Anterior cingulate cortex (tissue), 58 donors: ENCODE results near the gene SPI1.

Experiments used
- DNase-seq, 58 donors: peaks; one replicate each; lab custom pipeline; 2025; lab: John Stamatoyannopoulos, UW

Gene SPI1

DNA sequence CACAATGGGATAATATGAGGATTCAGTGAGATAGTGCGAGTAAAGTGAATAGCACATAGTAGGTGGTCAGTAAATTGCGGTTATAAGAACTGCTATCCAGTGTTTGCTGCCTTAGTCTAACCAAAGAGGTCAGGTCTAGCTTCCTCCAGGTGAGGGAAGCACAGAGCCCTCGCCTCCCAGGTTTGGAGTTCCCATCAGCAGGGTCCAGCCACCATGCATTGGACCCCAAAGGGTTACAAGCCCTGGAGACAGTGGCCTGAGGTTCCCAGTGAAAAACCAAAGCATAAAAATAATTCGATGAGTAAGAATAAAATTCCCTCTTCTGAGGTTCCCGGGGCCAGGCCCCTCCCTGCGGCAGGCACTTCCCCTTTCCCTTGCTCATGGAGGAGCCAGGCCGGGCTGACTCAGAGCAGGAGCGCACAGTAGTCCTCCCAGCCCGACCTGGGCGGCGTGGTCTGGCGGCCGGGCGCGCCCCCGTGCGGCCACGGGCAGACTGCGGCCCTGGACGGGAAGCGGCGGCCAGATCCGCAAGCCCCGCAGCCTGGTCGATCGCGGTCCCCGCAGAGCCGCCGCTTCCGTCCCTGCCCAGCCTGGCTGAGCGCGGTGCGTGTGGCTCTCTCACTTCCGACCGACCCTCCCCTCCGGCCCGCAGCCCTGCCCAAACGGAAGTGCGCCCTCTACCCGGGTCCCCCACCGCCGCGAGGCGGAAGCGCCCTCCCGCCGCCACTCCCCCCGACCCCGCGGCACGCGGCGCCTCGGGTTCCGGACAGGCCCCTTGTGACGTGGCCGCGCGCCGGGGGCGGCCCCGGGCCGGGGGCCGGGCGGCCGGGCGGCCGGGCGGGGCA is 29.6 kb upstream of the SPI1 start, which contains the start of gene SLC39A13:
TSS of gene SLC39A13 (plus strand) at position 845 of the 845 bp plus-strand sequence. CDS start 1,505 bp downstream, outside the sequence.
- DNase-seq = peak; percentile 54 to 97 (median 92)

DNA sequence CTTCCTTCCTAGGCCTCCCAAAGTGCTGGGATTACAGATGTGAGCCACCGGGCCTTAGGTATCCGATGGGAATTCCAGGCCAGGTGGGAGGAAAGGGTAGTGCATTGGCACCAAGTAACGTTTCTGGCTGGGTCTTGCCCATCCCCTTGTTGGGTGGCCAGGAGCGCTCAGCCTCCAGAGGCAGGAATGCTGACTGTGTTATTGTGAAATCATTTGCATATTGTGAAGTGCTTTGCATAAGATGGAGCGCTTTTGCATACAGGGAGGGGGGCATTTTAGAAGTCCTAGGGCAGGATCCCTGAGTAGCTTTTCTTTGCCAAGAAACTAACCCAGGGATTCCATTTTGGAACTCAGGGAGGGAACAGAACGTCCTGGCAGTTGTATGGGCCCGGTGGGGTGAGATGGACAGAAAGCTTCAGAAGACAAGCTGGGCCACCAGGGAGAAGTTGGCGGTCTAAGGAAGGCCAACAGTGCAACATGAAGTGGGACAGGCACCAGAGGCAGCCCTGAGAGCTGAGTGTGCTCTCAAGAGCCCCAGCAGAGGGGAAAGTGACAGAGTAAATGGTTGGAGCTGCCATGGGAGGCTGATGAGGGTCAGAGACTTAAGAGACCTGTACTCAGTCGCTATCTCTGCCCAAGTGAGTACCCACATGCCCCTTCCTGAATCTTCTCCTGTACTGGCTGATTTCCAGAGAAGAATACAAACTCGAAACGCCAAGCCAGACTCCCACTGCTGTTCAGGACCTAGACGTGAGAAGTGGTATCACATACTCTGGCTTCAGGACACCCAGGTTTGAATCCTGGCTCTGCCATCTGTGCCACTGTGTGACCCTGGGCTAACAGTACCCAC is 28.8 kb upstream of the SPI1 start:
- peak in 6 of 58 donors; percentile 29 to 56 (median 34) for DNase-seq

DNA sequence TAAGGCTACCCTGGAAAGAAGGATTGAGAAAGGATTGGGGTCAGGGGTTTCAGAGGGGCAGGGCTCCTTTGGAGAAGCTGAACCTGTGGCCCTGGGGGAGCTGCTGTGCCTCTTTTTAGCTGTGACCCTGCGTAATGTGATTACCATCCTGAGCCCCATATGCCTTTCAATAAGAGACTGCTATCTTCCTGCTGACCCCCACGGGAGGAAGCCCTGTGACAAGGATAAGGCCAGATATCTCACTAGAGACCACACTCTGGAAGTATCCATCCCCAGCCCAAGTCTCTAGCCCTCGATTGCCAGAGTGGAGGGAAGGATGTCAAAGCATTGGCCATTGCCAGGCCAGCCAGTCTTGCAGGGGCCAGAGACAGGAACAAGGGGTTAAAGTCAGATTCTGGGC is 25.2 kb upstream of the SPI1 start:
- no peak for DNase-seq

DNA sequence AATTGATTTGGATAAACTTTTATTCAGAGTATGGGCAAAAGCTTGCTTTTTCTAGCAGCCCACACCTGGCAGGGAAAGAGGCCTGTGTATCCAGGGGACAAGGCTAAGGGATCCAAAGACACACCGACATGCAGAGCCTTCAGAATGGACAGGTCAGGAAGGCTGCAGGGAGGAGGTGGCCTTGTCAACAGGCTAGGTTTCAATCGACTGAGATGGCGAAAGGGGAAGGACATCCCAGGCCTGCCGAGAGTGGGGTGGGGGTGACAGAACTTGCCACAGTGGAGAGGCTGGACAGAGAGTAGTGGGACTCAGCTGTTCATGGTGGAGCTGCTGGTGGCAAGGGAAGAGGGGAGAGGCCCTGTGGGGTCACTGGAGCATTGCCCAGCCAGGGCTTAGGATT is 24.8 kb upstream of the SPI1 start:
- no peak for DNase-seq

DNA sequence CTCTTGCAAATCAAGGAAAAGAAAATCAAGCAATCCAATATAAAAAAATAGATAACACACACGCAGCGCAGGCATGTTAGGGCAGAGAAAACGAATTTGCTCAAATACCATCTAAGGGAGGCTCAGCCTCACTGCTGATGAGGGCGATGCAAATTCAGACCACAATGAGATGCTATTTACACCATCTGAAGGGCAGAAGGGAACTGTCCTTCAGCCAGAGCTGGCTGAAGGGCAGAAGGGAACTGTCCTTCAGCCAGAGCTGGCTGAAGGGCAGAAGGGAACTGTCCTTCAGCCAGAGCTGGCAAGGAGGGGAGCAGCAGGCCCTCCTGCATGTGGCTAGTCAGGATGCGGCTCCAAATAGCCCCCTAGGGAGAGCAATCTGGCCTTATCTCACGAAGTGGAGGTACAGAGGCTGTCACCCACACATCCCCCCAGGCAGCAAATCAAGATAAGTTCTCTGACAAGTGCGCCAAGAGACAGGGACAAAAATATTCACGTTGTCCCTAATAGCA is 22.5 kb upstream of the SPI1 start:
- no peak for DNase-seq

DNA sequence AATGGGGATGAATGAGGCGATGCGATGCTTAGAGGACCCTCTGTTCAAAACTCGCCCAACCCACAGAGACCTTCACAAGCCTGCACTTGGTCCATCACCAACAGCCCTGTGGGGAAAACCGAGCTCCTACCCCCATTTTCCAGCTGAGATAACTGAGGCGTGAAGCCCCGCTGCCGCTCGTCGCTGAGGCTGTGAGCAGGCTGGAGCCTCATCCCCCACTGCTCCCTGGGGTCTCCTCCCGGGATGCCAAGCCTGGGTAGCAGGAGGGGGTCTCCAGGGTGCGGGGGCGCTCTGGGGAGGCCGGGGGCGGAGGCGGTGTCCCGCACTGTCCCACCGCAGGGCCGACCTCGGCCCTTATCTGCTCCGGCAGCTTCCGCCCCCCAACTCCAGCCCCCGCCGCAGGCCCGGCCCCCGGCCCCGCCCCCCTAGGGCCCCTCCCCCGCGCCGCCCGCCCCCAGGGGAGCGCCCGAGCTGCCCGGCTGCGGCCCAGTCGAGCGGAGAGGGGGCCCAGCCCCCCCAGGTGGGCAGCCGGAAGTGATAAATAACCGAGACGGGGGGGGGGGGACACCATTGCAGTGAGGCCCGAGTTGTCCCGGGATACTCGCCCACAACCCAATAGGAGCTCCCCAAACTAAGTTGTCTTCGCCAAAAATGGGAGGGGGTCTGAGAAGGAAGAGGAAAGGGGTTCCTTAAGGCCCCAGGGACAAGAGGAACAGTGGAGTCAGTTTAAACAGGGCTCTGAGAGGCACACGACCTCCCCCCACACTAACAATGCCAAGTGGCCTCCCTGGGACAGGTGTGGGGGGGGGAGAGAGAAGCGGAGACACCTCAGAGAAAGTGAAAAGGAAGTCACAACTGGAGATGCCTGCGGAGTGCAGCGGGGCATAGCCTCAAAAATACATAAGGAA is 21.8 kb upstream of the SPI1 start:
- peak in 1 of 58 donors; percentile 35 for DNase-seq

DNA sequence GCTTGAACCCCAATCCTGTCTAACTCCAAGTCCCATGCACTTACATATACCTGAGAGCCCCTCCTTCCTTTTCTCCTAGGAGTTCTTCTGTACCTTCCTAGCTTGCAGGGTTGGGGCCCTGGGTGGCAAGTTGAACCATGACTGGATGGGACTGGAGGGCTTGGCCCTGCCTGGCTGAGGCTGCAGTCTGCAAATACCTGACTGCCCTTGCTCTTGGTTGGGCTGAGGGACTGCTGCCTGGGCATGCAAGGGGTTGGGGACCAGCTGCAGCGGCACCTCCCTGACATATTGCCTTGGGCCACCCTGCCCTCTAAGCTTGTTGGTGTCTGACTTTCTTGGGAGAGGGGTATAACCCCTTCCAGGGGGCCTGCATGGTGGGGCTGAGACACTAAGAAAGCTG is 20.2 kb upstream of the SPI1 start:
- DNase-seq = no peak

DNA sequence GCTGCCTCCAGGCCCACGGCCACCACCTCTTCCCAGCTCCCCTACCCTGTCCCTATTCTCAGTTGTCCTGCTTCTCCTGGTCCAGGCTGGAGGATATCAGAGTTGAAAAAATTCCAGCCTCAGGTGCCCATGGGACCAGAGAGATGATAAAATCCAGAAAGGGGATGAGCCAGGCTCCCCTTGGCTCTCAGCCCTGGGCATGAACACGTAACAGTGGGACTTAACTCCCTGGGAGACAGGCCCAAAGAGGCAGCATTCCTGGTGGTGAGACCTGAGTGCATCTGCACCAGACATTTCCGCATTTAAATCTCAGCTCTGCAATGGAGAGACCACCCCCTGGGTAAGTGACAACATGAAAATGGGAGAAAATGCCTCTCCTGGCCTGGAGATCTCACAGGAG is 19.7 kb upstream of the SPI1 start:
- no peak for DNase-seq

DNA sequence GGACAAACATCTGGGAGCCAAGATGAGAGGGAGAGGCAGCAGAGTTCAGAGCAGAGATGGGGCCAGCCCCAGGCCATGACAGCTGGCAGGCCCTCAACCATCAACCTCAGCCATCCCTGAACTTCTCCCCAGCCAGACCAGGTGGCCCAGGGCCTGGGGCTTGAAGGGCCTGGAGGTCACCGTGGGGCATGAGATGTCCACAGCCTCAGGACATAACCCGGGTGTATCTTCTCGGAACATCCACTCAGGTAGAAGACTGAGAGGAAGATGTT is 17.6 kb upstream of the SPI1 start:
- no peak for DNase-seq

DNA sequence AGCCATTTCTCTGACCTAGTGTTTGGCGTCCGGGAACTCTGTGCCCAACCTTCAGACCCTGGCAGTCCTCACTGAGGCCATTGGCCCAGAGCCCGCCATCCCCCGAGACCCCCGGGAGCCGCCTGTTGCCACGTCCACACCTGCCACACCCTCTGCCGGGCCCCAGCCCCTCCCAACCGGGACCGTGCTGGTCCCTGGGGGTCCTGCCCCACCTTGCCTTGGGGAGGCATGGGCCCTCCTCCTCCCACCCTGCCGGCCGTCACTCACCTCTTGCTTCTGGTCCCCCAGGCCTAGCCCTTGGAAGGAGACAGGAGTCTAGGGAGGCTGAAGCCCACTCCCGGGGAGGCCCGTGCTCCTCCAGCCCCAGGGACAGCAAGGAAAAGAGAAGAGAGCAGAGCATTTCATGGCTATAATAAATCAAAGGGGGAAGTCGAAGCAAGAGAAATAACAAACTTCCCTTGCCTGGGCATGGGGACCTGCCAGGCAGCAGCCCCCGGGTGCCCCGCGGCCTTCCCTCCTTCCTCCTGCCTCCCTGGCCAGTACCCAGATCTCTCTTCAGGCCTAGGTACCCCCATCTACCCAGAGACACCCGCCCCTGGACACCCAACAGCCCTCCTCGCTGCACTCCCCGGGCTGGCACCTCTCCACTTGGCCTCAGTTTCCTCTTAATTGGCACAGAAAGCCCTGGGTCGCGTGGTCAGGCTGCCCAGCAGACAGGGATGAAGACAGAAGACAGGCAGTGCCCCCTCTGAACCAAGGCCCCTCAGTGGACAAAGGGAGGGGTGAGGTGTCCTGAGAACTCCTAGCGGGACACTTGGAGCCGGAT is 17.1 kb upstream of the SPI1 start:
- no peak for DNase-seq

DNA sequence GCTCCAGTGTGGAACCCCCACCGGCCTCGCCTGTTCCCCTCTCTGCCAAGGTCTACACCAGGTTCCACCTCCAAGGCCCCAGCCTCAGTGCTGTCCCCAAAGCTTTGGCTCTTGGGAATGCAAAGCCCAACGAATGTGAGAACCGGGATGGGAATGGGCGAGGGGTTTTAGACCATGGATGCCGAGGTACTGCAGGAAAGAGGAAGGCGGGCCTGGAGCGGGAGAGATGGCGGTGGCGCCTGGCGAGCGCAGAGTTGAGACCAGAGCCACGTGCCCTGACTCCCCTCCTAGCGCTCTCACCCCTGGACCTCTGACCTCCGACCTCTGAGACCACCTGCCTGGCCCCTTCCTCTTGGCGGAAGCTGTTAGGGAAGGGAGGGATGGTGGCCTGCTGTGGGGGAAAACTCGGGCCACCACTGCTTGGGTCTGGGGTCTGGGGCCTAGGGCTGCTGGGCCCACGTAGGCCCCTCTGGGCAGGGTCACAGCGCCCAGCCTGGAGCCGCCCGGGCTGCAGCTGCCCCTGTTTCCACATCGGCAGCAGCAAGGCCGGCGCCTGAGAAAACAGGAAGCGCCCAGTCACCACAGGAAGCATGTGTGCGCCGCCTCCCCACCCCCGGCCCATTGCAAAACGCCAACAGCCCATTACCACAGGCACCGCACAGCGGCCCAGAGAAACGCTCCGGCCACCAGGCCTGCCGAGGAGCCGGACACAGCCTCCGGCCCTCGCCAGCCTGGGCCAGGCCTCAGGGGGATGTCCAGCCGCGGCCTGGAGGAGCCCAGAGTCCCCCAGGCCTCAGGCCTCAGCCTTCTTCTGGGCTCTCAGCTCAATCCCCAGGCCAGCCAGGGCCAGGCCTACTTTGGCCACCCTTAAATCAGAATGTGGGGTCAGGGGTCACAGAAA is 16.2 kb upstream of the SPI1 start:
- DNase-seq = peak in 3 of 58 donors; percentile 22 to 37 (median 29)

DNA sequence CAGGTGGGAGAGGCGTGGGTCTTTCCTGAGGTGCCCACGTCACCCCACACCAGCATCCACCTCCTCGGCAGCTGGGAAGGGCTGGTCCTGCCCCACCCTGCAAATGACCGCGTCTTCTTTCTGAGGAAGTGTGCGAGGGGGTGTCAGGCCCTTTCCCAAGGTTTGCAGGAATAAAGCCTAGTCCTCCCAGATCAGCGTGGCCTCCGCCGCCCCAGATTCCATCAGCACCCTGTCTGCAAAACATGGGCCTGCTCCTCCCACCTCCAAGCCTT is 15.6 kb upstream of the SPI1 start:
- DNase-seq = no peak

DNA sequence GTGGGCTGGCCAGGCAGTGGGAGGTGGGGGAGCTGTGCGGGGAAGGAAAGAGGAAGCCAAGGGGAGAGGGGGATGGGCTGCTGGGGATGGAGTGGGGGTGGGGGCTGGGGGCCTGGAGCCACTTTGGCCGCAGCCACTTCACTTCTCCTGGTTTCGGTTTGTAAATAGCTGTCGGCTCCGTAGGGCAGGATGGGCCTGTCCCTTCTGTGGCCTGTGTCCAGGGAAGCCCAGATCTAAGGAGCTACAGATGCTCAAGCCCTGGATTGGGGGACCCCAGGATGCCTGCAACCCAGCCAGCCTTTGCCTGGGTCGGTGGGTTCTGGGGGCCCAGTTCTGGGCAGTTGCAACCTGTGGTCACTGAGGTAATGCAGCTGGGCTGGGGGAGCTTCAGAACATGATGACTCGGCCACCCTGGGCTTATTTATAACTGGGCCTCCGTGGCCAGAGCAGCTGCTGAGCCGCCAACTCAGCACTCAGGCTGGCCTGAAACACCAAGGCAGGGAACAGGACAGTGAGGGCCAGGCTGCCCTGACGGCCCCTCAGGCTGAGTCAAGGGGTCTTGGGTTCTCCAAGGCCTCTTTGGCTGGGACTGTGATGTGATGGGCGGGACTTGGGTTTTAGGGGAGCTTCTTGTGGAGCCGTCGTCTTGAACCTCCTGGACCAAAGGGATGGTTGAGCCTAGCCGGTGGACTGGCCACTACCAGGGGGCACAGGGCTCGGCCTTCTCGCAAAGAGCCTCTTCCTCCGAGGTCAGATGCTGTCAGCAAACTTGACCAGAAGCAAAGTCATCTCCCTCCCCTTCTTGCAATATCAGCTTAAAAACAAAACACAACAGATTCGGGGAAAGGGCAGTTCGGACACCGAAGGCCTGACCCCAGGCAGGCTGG is 15.1 kb upstream of the SPI1 start:
- DNase-seq = peak in 7 of 58 donors; percentile 23 to 73 (median 46)

DNA sequence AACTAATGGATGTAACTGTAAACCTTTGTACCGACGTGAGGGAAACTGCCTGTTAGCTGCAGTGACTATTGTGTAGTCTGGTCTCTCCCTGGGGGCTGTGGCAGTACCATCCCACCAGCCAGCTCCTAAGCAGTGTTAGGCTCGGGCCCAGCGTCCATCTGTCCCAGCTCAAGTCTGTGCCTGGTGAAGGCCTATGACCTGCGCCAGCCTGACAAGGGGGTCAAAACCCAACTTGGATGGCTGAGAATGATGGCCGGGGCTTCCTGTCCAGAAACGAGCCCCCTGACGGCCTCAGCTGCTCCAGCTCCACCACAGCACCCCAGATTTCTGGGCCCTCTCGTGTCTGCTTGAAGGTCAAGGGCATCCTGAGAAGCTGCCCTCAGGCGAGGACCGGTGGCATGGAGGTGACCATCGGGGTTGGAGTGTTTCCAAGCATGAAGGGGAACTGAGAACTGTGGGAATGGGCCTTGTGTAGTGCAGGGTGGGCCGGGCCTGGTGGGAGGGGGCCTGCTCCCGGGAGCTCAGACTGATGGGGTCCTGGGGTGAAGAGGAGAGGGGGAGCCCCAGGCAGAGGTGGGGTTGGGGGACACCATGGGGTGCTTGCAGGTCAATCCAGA is 14.3 kb upstream of the SPI1 start:
- no peak for DNase-seq

DNA sequence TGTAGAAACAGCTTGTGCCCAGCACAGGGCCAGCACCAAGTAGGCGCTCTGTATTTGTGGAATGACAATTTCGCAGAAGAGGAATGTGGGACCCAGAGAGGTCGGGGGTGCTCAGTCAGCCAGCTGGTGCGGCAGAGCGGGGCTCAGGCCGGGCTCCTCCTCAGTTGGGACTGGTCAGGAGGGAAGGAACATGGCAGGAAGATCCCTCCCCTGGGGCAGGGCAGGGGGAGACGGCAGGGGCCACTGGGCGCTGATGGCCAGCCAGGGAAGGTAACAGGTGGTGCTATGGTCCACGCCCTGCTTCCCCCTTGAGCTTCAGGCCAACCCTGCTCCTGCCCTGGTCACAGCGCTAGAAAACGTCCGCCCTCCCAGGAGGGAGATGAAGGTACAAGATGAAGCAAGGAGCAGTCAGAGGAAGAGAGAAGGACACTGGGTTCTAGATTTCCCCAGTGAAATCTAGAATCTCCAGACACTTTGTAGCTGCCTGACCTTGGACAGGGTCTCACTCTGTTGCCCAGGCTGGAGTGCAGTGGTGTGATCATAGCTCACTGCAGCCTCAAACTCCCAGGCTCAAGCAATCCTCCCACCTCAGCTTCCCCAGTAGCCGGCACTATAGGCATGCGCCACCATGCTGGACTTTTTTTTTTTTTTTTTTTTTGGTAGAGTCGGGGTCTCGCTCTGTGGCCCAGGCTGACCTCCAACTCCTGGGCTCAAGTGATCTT is 13.5 kb upstream of the SPI1 start:
- no peak for DNase-seq

DNA sequence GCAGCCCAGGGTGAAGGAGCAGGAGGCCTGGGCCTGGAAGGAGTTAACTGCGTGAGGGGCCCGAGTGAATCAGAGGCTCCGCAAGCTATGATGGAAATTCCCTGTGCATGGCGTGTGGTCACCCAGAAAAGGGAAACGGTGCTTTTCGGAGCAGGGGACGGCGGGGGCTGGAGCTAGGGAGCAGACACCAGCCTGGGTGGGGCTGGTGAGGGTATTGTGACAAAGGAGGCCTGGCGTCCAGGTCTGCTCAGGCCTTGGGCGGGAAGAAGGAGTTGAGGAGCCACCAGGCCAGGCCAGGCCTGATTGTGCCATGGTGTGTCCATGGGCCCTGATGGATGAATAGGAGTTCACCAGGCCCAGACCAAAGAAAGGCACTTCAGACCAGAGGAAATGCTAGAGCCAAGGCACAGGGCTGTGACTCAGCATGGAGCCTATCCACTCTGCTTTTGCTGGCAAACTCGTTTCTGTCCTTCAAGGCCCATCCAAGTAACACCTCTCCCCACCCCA is 12.8 kb upstream of the SPI1 start:
- DNase-seq = peak in 2 of 58 donors; percentile 39 to 41

DNA sequence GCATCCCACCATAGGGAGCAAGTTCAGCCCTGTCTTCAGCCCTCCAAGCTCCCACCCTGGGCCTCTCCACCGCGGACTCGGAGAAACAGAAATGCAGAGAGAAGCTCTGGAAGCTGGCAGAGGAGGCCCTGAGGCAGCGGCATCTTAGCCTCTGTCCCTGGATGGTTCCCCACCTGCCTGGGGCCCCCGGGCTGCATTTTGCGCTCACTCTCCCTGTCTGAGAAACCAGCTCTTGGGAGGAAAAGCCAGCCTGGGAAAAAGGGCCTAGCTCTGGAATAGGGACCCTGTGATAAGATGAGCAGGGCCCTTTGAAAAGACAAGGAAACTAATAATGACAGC is 12.0 kb upstream of the SPI1 start:
- DNase-seq = no peak
